Astrocyte (in vitro differentiated cells and primary cell): ENCODE measurements around the gene CPA4. TPM values are rescaled to one million over a fixed set of nuclear protein-coding genes. Genes with fewer than 3 reads are reported as not detected.

Experiments
- DNase-seq: peaks from one replicate; pipeline ENCODE4 v3.0.0-alpha.2; 2010; ENCODE audit warnings: low read depth
- FAIRE-seq: peaks from 2 replicates; lab custom pipeline; 2011; peaks lifted over from hg19 to GRCh38; lab: Jason Lieb, UNC
- H2AFZ ChIP-seq: 2 replicates; pipeline ENCODE4 v1.6.0; 2012; ENCODE audit warnings: low read depth, low read length, inconsistent platforms
- H3K27ac ChIP-seq: 2 replicates; pipeline ENCODE4 v1.5.1; 2011; ENCODE audit warnings: low read depth, low read length, inconsistent platforms
- H3K27me3 ChIP-seq: 2 replicates; pipeline ENCODE4 v1.6.0; 2011; ENCODE audit warnings: low read length, inconsistent platforms; ENCODE audit not compliant: insufficient read depth
- H3K36me3 ChIP-seq: 2 replicates; pipeline ENCODE4 v1.5.1; 2011; ENCODE audit warnings: low read length, inconsistent platforms; ENCODE audit not compliant: insufficient read depth
- H3K4me1 ChIP-seq: 2 replicates; pipeline ENCODE4 v1.5.1; 2011; ENCODE audit warnings: low read length, inconsistent platforms; ENCODE audit not compliant: insufficient read depth
- H3K4me2 ChIP-seq: 2 replicates; pipeline ENCODE4 v1.6.0; 2012; ENCODE audit warnings: low read length, inconsistent platforms
- H3K4me3 ChIP-seq: 2 replicates; pipeline ENCODE4 v1.5.1; 2011; ENCODE audit warnings: low read depth, mild to moderate bottlenecking, low read length, inconsistent platforms; ENCODE audit not compliant: insufficient read depth
- H3K79me2 ChIP-seq: 2 replicates; pipeline ENCODE4 v1.6.0; 2012; ENCODE audit warnings: mild to moderate bottlenecking, low read length, inconsistent platforms; ENCODE audit not compliant: insufficient read depth
- H3K9ac ChIP-seq: 2 replicates; pipeline ENCODE4 v1.6.0; 2012; ENCODE audit warnings: mild to moderate bottlenecking, low read length, inconsistent platforms
- H3K9me3 ChIP-seq: 2 replicates; pipeline ENCODE4 v1.5.1; 2012; ENCODE audit warnings: low read depth, mild to moderate bottlenecking, low read length, inconsistent platforms; ENCODE audit not compliant: insufficient read depth
- H4K20me1 ChIP-seq: 2 replicates; pipeline ENCODE4 v1.6.0; 2012; ENCODE audit warnings: low read length, inconsistent platforms; ENCODE audit not compliant: insufficient read depth
- H3K27ac Mint-ChIP-seq: one replicate; pipeline ENCODE4 v1.8.0; 2021; ENCODE audit warnings: mild to moderate bottlenecking, mixed read lengths; ENCODE audit not compliant: unreplicated experiment
- H3K27me3 Mint-ChIP-seq: one replicate; pipeline ENCODE4 v1.8.0; 2021; ENCODE audit warnings: low read depth, mixed read lengths; ENCODE audit not compliant: unreplicated experiment
- H3K36me3 Mint-ChIP-seq: one replicate; pipeline ENCODE4 v1.8.0; 2021; ENCODE audit warnings: low read depth, mixed read lengths; ENCODE audit not compliant: unreplicated experiment
- H3K4me1 Mint-ChIP-seq: one replicate; pipeline ENCODE4 v1.8.0; 2021; ENCODE audit warnings: low read depth, mixed read lengths; ENCODE audit not compliant: unreplicated experiment
- H3K4me3 Mint-ChIP-seq: one replicate; pipeline ENCODE4 v1.8.0; 2021; ENCODE audit warnings: mild to moderate bottlenecking, moderate library complexity, mixed read lengths; ENCODE audit not compliant: unreplicated experiment
- H3K9me3 Mint-ChIP-seq: one replicate; pipeline ENCODE4 v1.8.0; 2021; ENCODE audit warnings: mild to moderate bottlenecking, mixed read lengths; ENCODE audit not compliant: unreplicated experiment
- CTCF ChIP-seq: IDR thresholded peaks from 2 replicates; pipeline ENCODE4 v1.5.1; 2011; ENCODE audit warnings: low read depth, mild to moderate bottlenecking, inconsistent platforms, low read length, moderate library complexity; ENCODE audit not compliant: insufficient read depth
- EZH2 ChIP-seq: IDR thresholded peaks from 2 replicates; pipeline ENCODE4 v1.6.1; 2012; ENCODE audit warnings: mild to moderate bottlenecking, low read length, inconsistent platforms; ENCODE audit not compliant: insufficient read depth
- total RNA-seq: library from RNA; stranded (reverse); gene quantifications from 2 replicates; pipeline ENCODE4 v1.2.1, GENCODE V29; 2021

The CPA4 gene
- total RNA-seq, 1 donor from 2014 or later = 111 TPM

GRCh38 chr7:130296221-130296951 lies 3.4 kb downstream of the CPA4 start:
- Mint-ChIP-seq H3K36me3 (peaks cover 15% of the 10 kb centered on the region), H3K9me3 (peaks cover 4% of the 10 kb centered on the region), H3K27ac (no peak overlapping the region), H3K4me1 (peaks cover 33% of the 10 kb centered on the region), H3K4me3 (no peak overlapping the region), H3K27me3 (no peaks in the 10 kb centered on the region)
- H3K36me3 ChIP-seq = peaks cover 24% of the 10 kb centered on the region
- no peak overlapping the region for H2AFZ ChIP-seq
- TF ChIP-seq EZH2 (no peak), CTCF (no peak)
- no peaks in the 10 kb centered on the region for H3K9me3 ChIP-seq
- FAIRE-seq (no peak), DNase-seq (peak; percentile 16)
- H4K20me1 ChIP-seq = no peaks in the 10 kb centered on the region
- H3K79me2 ChIP-seq = peaks cover 27% of the 10 kb centered on the region
- no peak overlapping the region for H3K4me3 ChIP-seq
- H3K4me1 ChIP-seq = peaks cover 27% of the 10 kb centered on the region
- no peaks in the 10 kb centered on the region for H3K27me3 ChIP-seq
- H3K9ac ChIP-seq = no peak overlapping the region
- peak overlapping the region; percentile 38 for H3K4me2 ChIP-seq
- no peak overlapping the region for H3K27ac ChIP-seq

- Histone ChIP-seq H3K4me1 (peaks cover 19% of the 10 kb centered on the region), H3K27me3 (no peaks in the 10 kb centered on the region), H3K79me2 (peaks cover 27% of the 10 kb centered on the region), H3K4me2 (no peak overlapping the region), H2AFZ (no peak overlapping the region), H4K20me1 (no peaks in the 10 kb centered on the region), H3K27ac (no peak overlapping the region), H3K9me3 (no peaks in the 10 kb centered on the region), H3K9ac (no peak overlapping the region), H3K4me3 (no peak overlapping the region), H3K36me3 (peaks cover 32% of the 10 kb centered on the region)
- Mint-ChIP-seq H3K4me1 (peaks cover 22% of the 10 kb centered on the region), H3K9me3 (peaks cover 4% of the 10 kb centered on the region), H3K36me3 (peaks cover 19% of the 10 kb centered on the region), H3K4me3 (no peak overlapping the region), H3K27me3 (no peaks in the 10 kb centered on the region), H3K27ac (no peak overlapping the region)
- DNase-seq (no peak), FAIRE-seq (no peak)
- TF ChIP-seq EZH2 = no peak
- TF ChIP-seq CTCF = no peak
These were observed 4.9 kb downstream of the CPA4 start for GRCh38 chr7:130297628-130298543.
